ENCODE measurements around the gene NTPCR. TPM values are rescaled to one million over a fixed set of nuclear protein-coding genes. Genes with fewer than 3 reads are reported as not detected.

NTPCR gene
- total RNA-seq, 1 donor from 2014 or later = 54.5 TPM

GRCh38 chr1:233012021-233012420 is 61.6 kb downstream of the NTPCR start:
- Mint-ChIP-seq H3K4me3 (ENCODE audit: unreplicated experiment) (no peak overlapping the region), H3K27ac (ENCODE audit: unreplicated experiment) (no peak overlapping the region), H3K9me3 (ENCODE audit: unreplicated experiment) (no peaks in the 10 kb centered on the region)

GRCh38 chr1:233015965-233016364 is 65.6 kb downstream of the NTPCR start:
- Histone ChIP-seq H3K4me3 (ENCODE audit: insufficient read depth, low read depth, low read length) (no peak overlapping the region), H3K27ac (ENCODE audit: low read depth, low read length) (no peak overlapping the region), H3K27me3 (ENCODE audit: insufficient read depth, low read length) (no peaks in the 10 kb centered on the region), H2AFZ (ENCODE audit: low read depth, low read length) (no peak overlapping the region), H3K36me3 (ENCODE audit: insufficient read depth, low read length) (peaks cover 3% of the 10 kb centered on the region), H3K9ac (ENCODE audit: low read length) (no peak overlapping the region), H3K4me1 (ENCODE audit: insufficient read depth, low read length) (peaks cover 10% of the 10 kb centered on the region), H4K20me1 (ENCODE audit: insufficient read depth, low read length) (no peaks in the 10 kb centered on the region), H3K79me2 (ENCODE audit: insufficient read depth, low read length) (no peaks in the 10 kb centered on the region), H3K9me3 (ENCODE audit: insufficient read depth, low read depth, low read length) (no peaks in the 10 kb centered on the region), H3K4me2 (ENCODE audit: low read length) (no peak overlapping the region)
- H3K27me3 Mint-ChIP-seq (ENCODE audit: low read depth, unreplicated experiment) = peaks cover 3% of the 10 kb centered on the region
- H3K36me3 Mint-ChIP-seq (ENCODE audit: low read depth, unreplicated experiment) = peaks cover 24% of the 10 kb centered on the region
- no peak overlapping the region for H3K4me3 Mint-ChIP-seq (ENCODE audit: unreplicated experiment)
- no peak for DNase-seq (ENCODE audit: low read depth)
- no peak for FAIRE-seq
- no peak for TF ChIP-seq CTCF (IDR thresholded peaks at IDR 0.05; ENCODE audit: insufficient read depth, low read depth, low read length)
- TF ChIP-seq EZH2 (IDR thresholded peaks at IDR 0.05; ENCODE audit: insufficient read depth, low read length) = no peak
- H3K4me1 Mint-ChIP-seq (ENCODE audit: low read depth, unreplicated experiment) = peaks cover 6% of the 10 kb centered on the region
- H3K9me3 Mint-ChIP-seq (ENCODE audit: unreplicated experiment) = no peaks in the 10 kb centered on the region
- no peak overlapping the region for H3K27ac Mint-ChIP-seq (ENCODE audit: unreplicated experiment)

More at GRCh38 chr1:233012021-233012420, 61.6 kb downstream of the NTPCR start:
- H3K27me3 Mint-ChIP-seq (ENCODE audit: low read depth, unreplicated experiment) = peaks cover 3% of the 10 kb centered on the region
- H3K9ac ChIP-seq (ENCODE audit: low read length) = no peak overlapping the region
- no peak overlapping the region for H2AFZ ChIP-seq (ENCODE audit: low read depth, low read length)
- no peaks in the 10 kb centered on the region for H3K79me2 ChIP-seq (ENCODE audit: insufficient read depth, low read length)
- H3K4me1 Mint-ChIP-seq (ENCODE audit: low read depth, unreplicated experiment) = peaks cover 15% of the 10 kb centered on the region
- H3K36me3 Mint-ChIP-seq (ENCODE audit: low read depth, unreplicated experiment) = peaks cover 15% of the 10 kb centered on the region
- H3K4me2 ChIP-seq (ENCODE audit: low read length) = no peak overlapping the region
- H3K9me3 ChIP-seq (ENCODE audit: insufficient read depth, low read depth, low read length) = no peaks in the 10 kb centered on the region
- no peaks in the 10 kb centered on the region for H3K27me3 ChIP-seq (ENCODE audit: insufficient read depth, low read length)
- no peak for DNase-seq (ENCODE audit: low read depth)
- H3K4me3 ChIP-seq (ENCODE audit: insufficient read depth, low read depth, low read length) = no peak overlapping the region
- no peak for TF ChIP-seq CTCF (IDR thresholded peaks at IDR 0.05; ENCODE audit: insufficient read depth, low read depth, low read length)
- TF ChIP-seq EZH2 (IDR thresholded peaks at IDR 0.05; ENCODE audit: insufficient read depth, low read length) = no peak
- peaks cover 3% of the 10 kb centered on the region for H3K36me3 ChIP-seq (ENCODE audit: insufficient read depth, low read length)
- no peak for FAIRE-seq
- no peak overlapping the region for H3K27ac ChIP-seq (ENCODE audit: low read depth, low read length)
- no peaks in the 10 kb centered on the region for H3K4me1 ChIP-seq (ENCODE audit: insufficient read depth, low read length)
- no peaks in the 10 kb centered on the region for H4K20me1 ChIP-seq (ENCODE audit: insufficient read depth, low read length)

GRCh38 chr1:233016798-233017197 is 66.4 kb downstream of the NTPCR start:
- peaks cover 10% of the 10 kb centered on the region for H3K4me1 ChIP-seq (ENCODE audit: insufficient read depth, low read length)
- no peaks in the 10 kb centered on the region for H3K27me3 ChIP-seq (ENCODE audit: insufficient read depth, low read length)
- TF ChIP-seq EZH2 (IDR thresholded peaks at IDR 0.05; ENCODE audit: insufficient read depth, low read length) (no peak), CTCF (IDR thresholded peaks at IDR 0.05; ENCODE audit: insufficient read depth, low read depth, low read length) (no peak)
- no peak for DNase-seq (ENCODE audit: low read depth)
- FAIRE-seq = no peak
- H3K9ac ChIP-seq (ENCODE audit: low read length) = no peak overlapping the region
- H3K9me3 Mint-ChIP-seq (ENCODE audit: unreplicated experiment) = no peaks in the 10 kb centered on the region
- peaks cover 6% of the 10 kb centered on the region for H3K4me1 Mint-ChIP-seq (ENCODE audit: low read depth, unreplicated experiment)
- H4K20me1 ChIP-seq (ENCODE audit: insufficient read depth, low read length) = no peaks in the 10 kb centered on the region
- H3K36me3 ChIP-seq (ENCODE audit: insufficient read depth, low read length) = peaks cover 3% of the 10 kb centered on the region
- H3K27me3 Mint-ChIP-seq (ENCODE audit: low read depth, unreplicated experiment) = peaks cover 3% of the 10 kb centered on the region
- H3K36me3 Mint-ChIP-seq (ENCODE audit: low read depth, unreplicated experiment) = peaks cover 25% of the 10 kb centered on the region
- H3K4me2 ChIP-seq (ENCODE audit: low read length) = no peak overlapping the region
- H3K79me2 ChIP-seq (ENCODE audit: insufficient read depth, low read length) = no peaks in the 10 kb centered on the region
- no peaks in the 10 kb centered on the region for H3K9me3 ChIP-seq (ENCODE audit: insufficient read depth, low read depth, low read length)
- no peak overlapping the region for H3K4me3 ChIP-seq (ENCODE audit: insufficient read depth, low read depth, low read length)
- H3K27ac ChIP-seq (ENCODE audit: low read depth, low read length) = no peak overlapping the region
- no peak overlapping the region for H3K27ac Mint-ChIP-seq (ENCODE audit: unreplicated experiment)
- H3K4me3 Mint-ChIP-seq (ENCODE audit: unreplicated experiment) = no peak overlapping the region
- H2AFZ ChIP-seq (ENCODE audit: low read depth, low read length) = no peak overlapping the region
